GM13976 (cell line): Measurements from ENCODE around the gene TTYH3.

Experiments
- DNase-seq: peaks from one replicate; pipeline ENCODE4 v3.0.0; 2012; ENCODE audit warnings: low spot score
- in situ Hi-C: fragments of 300-500 bp; cut with MboI; formaldehyde crosslinking; loops from one replicate; pipeline ENCODE4 v1.12.0; 2022; ENCODE audit warnings: low sequenced_read_pairs, mixed read lengths, inconsistent platforms; ENCODE audit not compliant: unreplicated experiment
- TF ChIP-seq, protein P1 (sequence below): IDR thresholded peaks from 2 replicates; pipeline ENCODE4 v1.5.1; 2012; ENCODE audit warnings: borderline replicate concordance, mild to moderate bottlenecking; ENCODE audit not compliant: insufficient read depth; ENCODE audit errors: extremely low read depth, missing control alignments, control extremely low read depth

The TTYH3 gene

DNA sequence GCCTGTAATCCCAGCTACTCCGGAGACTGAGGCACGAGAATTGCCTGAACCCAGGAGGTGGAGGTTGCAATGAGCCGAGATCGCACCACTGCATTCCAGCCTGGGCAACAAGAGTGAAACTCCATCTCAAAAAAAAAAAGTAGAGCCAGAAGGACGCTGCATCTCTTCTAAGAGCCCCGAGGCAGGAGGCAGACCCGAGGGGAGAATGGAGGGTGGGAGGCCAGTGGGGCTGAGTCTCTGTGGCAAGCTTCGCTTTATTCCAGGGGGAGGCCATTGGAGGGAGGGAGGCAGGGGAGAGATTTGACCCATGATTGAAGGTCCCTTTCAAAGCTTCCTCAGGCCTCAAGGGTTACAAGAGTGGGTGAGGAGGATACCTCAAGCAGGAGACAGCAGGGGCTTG is 18.7 kb downstream of the TTYH3 start:
- in situ Hi-C loops: no loop called here
- no peak for DNase-seq
- TF ChIP-seq, protein P1, sequence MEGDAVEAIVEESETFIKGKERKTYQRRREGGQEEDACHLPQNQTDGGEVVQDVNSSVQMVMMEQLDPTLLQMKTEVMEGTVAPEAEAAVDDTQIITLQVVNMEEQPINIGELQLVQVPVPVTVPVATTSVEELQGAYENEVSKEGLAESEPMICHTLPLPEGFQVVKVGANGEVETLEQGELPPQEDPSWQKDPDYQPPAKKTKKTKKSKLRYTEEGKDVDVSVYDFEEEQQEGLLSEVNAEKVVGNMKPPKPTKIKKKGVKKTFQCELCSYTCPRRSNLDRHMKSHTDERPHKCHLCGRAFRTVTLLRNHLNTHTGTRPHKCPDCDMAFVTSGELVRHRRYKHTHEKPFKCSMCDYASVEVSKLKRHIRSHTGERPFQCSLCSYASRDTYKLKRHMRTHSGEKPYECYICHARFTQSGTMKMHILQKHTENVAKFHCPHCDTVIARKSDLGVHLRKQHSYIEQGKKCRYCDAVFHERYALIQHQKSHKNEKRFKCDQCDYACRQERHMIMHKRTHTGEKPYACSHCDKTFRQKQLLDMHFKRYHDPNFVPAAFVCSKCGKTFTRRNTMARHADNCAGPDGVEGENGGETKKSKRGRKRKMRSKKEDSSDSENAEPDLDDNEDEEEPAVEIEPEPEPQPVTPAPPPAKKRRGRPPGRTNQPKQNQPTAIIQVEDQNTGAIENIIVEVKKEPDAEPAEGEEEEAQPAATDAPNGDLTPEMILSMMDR: no peak

DNA sequence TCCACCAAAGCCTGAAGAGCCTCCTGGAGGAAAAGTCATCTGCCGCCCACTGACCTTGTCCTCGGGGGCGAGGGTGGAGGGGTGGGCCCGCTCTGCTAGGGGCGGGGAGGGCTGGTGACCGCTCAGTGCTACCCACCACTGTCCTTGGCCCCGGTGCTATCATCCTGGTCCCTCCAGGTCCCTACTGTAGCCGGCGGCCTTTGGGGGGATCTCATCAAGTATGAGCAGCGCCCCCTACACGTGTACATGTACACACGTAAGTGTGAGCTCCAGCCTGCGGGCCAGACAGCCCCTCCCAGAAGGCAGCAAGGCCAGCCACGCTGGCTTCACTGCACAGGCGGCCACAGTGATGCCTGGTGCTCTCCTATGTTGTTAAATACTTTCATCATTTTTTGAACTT is 19.6 kb downstream of the TTYH3 start:
- in situ Hi-C loops: no loop called here
- TF ChIP-seq, protein P1: no peak
- peak; percentile 69 for DNase-seq

DNA sequence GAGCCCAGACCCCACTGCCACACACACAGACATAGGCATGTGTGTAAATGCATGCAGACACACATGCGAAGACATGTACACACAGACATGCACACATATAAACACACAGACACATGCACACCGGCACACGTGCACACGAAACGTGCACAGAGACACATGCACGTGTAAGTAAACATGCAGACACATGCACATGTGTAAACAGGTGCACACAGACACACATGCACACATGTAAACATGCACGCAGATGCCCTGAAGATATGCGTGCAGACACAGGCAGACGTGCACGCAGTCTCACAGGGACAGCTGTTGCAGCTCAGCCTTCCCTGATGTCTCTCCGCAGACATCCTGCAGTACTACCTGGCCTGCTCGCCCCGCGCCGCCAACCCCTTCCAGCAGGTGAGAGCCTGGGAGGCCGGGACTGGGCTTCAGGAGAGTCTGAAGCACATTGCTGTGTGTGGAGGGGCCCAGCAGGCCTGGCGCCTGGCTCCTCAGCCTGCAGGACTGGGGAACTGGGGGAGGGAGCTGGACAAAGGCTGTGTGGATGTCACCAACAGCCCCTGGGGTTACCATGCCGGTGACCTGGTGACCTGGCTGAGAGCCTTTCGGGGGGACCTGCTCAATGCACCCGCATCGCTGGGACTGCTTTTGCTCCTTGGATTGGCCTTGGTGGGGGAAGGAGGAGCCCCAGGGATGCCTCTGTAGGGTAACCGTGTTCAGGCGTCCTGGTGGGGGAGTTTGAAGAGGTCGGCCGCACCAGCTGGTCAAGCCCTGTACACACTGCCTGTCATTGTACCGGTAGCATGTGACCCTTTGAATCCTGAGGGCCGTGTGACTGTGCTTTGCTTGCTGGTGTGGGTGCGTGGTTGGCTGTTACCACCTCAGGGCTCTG is 20.3 kb downstream of the TTYH3 start:
- in situ Hi-C loops: no loop called here
- DNase-seq: no peak
- TF ChIP-seq, protein P1: no peak

DNA sequence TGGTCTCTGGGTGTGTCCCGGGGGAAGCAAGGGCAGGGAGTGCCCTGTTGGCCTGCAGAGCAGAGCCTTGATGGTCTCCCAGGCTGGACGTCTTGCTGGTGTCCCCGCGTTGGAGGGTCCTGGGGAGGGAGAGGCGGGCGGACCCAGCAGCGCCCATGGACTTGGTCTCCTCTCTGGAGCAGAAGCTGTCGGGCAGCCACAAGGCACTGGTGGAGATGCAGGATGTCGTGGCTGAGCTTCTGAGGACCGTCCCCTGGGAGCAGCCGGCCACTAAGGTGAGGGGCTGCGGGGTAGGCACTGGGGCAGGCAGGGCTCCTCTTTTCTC is 20.9 kb downstream of the TTYH3 start:
- no peak for DNase-seq
- in situ Hi-C loops: no loop called here
- TF ChIP-seq, protein P1: no peak

DNA sequence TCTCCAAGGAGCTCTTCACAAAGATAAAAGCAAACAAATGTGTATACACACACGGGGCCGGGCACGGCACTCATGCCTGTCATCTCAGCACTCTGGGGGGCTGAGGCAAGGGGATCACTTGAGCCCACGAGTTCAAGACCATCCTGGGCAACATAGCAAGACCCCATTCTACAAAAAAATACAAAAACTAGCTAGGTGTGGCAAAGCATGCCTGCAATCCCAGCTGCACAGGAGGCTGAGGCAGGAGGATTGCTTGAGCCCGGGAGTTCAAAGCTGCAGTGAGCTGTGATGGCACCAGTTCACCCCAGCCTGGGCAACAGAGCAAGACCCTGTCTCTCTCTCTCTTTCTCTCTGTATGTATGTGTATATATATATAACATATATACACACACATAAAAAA is 22.3 kb downstream of the TTYH3 start:
- no peak for DNase-seq
- TF ChIP-seq, protein P1: no peak
- in situ Hi-C loops: no loop called here

DNA sequence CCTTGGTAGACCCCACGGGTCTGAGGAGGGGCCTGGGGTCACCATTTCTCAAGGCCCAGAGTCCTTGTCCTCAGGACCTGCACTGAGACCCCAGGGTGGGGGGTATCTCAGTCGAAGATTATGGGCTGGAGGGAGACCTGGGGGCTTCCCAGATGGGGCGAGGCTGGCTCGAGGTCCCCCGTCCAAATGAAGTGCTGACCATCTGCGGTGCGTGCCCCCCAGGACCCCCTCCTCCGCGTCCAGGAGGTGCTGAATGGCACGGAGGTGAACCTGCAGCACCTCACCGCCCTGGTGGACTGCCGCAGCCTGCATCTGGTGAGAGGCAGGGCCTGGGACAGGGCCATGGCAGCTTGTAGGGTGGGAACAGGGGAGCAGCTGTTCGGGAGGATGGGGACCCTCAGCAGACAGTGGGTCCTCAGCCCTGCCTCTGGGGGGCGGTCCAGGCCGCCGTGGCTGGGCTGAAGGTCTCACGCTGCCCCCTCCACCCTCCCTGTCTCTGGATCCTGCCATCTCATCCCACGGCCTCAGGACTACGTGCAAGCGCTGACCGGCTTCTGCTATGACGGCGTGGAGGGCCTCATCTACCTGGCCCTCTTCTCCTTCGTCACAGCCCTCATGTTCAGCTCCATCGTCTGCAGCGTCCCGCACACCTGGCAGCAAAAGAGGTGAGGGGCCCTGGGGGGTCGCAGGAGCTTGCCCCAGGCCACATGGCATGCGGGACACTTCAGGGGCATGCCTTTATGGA is 24.3 kb downstream of the TTYH3 start:
- in situ Hi-C loops: no loop called here
- TF ChIP-seq, protein P1: no peak
- no peak for DNase-seq
